Fibroblast of pulmonary artery (primary cell): ENCODE results near the gene MSLN.

ENCODE experiments used
- DNase-seq: peaks from one replicate; pipeline ENCODE4 v3.0.0-alpha.2; 2010; ENCODE audit warnings: low read depth
- H3K4me3 ChIP-seq: replicated peaks from 2 replicates; pipeline ENCODE4 v1.5.1; 2011; ENCODE audit warnings: low read depth, mild to moderate bottlenecking, control low read depth, low read length, moderate library complexity
- TF ChIP-seq, protein P1 (sequence below): IDR thresholded peaks from 2 replicates; pipeline ENCODE4 v1.5.1; 2011; ENCODE audit warnings: mild to moderate bottlenecking, control low read depth, low read length, inconsistent platforms; ENCODE audit errors: missing control alignments

MSLN gene

DNA sequence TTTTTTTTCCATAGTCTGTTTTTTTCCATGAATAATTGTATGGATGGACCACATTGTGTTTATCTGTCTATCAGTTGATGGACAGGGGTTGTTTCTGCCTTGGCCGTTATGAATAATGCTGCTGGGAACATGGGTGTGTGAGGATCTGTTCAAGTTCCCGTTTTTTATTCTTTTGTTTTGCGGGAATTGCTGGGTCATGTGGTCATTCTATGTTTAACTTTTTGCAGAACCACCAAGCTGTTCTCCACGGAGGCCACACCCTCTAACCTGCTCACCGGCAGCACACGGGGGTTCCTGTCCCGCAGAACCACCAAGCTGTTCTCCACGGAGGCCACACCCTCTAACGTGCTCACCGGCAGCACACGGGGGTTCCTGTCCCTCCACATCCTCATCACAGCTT lies 5.9 kb upstream of the MSLN start:
- DNase-seq: no peak
- TF ChIP-seq, protein P1, sequence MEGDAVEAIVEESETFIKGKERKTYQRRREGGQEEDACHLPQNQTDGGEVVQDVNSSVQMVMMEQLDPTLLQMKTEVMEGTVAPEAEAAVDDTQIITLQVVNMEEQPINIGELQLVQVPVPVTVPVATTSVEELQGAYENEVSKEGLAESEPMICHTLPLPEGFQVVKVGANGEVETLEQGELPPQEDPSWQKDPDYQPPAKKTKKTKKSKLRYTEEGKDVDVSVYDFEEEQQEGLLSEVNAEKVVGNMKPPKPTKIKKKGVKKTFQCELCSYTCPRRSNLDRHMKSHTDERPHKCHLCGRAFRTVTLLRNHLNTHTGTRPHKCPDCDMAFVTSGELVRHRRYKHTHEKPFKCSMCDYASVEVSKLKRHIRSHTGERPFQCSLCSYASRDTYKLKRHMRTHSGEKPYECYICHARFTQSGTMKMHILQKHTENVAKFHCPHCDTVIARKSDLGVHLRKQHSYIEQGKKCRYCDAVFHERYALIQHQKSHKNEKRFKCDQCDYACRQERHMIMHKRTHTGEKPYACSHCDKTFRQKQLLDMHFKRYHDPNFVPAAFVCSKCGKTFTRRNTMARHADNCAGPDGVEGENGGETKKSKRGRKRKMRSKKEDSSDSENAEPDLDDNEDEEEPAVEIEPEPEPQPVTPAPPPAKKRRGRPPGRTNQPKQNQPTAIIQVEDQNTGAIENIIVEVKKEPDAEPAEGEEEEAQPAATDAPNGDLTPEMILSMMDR: no peak
- H3K4me3 ChIP-seq: no peak overlapping the region

DNA sequence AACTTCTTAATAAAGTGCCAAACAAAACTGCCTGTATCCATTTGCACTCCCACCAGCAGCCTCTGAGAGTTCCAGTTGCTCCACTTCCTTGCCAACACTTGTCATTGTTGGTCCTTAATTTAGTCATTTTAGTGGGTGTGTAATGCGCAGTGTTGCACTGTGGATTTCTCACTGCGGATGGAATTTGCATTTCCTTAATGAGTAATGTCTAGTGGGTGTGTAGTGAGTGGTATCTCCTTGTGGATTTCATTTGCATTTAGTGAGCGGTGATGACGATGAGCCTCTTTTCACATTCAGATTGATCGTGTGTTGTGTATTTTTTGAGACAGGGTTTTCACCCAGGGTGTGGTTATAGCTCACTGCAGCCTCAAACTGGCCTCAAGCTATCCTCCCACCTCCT lies 4.1 kb upstream of the MSLN start:
- no peak for DNase-seq
- TF ChIP-seq, protein P1: no peak
- H3K4me3 ChIP-seq: no peak overlapping the region

DNA sequence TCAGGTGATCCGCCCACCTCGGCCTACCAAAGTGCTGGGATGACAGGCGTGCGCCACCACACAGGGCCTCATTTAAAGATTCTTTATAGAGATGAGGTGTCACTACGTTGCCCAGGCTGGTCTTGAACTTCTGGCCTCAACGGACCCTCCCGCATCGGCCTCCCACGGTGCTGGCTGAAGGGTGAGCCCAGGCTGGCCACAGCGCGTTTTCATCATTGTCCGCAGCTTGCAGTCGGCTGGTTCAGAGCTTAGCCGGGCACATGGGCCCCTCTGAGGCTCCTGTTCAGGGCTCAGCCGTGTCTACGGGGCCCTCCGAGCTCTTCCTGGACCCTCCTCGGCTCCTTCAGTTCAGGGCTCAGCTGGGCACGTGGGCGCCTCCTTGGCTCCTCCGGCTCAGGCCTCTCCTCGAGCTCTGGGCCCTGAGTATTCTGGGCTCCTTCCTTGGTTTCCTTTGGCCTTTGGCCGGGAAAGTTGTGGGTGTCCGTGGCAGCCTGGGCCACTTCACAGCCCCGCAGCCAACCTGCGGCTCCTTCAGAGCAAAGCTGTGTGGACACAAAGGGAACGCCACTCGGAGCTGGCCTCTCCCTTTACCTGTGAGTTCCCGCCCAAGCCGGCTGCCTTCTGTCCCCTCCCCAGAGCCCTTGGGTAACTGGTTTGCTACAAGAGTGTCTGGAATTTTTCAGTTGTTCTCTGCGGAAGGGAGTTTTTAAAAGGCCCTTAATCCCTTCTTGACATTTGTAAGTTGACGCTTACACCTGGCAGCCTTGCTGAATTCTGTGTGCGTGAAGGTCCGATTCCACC lies 1.2 kb upstream of the MSLN start:
- DNase-seq: no peak
- TF ChIP-seq, protein P1: no peak
- H3K4me3 ChIP-seq: no peak overlapping the region

DNA sequence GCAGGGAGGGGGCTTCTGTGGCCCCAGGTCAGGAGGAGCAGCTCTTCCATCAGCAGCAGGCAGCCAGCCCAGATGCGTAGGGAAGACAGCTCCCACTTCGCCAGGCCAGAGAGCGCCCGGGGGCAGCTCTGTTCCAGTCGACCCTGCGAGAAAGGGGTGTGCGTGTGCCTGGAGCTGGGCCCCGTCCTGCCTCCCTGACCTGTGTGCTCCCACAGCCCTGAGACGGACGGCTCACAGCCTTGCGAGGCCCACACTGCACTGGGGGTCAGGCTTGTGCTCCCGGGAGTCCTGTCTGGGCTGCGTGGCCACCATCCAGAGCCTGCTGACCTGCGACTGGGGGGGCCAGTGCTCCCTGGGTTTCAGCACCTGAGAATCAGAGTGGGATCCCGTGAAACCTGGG lies 469 bp upstream of the MSLN start:
- DNase-seq: no peak
- TF ChIP-seq, protein P1: no peak

DNA sequence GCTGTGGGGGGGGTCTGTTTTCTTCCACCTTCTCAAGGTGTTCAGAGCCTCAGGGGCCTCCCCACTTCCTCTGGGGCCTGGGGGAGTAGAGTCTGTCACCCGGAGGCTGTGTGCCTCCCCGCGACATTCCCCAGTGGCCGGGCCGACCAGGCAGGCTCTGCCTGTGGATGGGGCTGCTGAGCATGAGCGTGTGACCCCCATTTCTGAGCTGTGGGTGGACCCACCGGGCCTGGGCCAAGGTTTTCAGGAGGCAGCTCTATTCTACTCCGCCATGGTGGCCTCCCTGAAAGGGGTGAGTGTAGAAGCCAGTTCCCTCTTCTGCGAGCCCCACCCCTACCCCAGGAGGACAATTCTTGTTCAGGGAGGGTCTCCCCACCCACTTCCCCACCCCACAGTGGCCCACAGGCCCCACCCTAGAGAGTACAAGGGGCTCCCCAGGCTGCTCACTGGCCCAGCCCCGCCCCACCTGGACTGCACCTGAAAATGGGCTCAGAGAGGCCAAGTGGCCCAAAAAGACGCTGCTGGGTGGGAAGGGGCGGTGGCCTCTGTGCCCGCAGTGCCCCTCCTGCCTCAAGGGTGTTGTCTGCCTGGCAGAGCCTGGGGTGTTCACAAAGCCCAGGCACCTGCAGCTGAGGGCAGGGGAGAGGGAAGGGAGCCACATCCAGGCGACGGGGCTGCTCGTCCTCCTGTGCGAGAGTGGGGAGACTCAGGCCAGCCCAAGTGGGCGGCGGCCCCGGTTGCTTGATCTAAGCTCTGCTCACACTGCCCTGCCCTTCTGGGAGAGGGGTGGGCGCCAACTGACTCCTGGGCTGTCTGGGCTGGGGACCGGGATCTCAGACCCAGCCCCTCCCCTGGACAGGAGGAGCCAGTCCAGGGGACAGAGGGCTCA lies 1.3 kb downstream of the MSLN start:
- no peak for DNase-seq
- no peak overlapping the region for H3K4me3 ChIP-seq
- TF ChIP-seq, protein P1: no peak

More for the DNA sequence above, 469 bp upstream of the MSLN start:
- H3K4me3 ChIP-seq: no peak overlapping the region

DNA sequence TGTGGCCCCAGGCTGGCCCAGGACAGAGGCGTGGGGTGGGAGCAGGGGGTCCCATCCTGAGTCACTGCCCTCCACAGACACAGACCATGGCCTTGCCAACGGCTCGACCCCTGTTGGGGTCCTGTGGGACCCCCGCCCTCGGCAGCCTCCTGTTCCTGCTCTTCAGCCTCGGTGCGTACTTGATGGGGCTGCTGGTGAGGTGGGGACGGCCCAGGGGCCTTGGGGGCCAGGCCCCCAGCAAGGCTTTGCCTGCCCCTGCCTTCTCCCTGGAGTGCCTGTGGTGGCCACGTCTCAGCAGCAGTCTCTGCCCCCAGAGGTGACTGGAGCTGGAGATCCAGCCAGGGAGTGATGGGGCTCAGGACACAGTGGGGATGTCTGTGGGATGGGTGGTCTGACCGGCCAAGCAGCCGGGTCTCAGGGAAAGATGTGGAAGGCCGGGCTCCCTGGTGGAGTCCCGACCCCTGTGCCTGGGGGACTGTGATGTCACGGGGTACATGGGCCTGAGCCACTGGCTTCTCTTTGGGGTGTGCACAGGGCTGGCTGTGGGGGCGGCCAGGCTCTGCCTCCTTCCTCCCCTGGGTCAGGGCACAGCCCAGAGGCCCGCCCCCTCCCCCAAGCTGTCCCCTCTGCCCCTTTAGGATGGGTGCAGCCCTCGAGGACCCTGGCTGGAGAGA lies 2.2 kb downstream of the MSLN start:
- TF ChIP-seq, protein P1: no peak
- no peak for DNase-seq
- H3K4me3 ChIP-seq: no peak overlapping the region
